NOMO-1 treated with DMSO at 0.1 percent for 48 hours (cell line): ENCODE results near the gene BICD2.
"Not testable (repeated sequence)": the region's sequence is repeated elsewhere in the genome, so short reads cannot be mapped to it uniquely, and the experiment has no call there.

Experiments used
- DNase-seq: peaks from one replicate; lab custom pipeline; 2025; ENCODE audit not compliant: unreplicated experiment; lab: John Stamatoyannopoulos, UW

BICD2 gene

GRCh38 chr9:92764381-92764987, at the start of gene BICD2:
Gene BICD2 (minus strand): TSS chr9:92764833. CDS start chr9:92764744, 89 bp downstream.
- no peak for DNase-seq

- DNase-seq, result not testable (repeated sequence)
Measured at GRCh38 chr9:92809629-92810326, 45.1 kb upstream of the BICD2 start.

- peak; percentile 3 for DNase-seq
Measured at GRCh38 chr9:92808726-92809451, 44.3 kb upstream of the BICD2 start.

- no peak for DNase-seq
Measured at GRCh38 chr9:92807757-92808725, 43.4 kb upstream of the BICD2 start.

- DNase-seq, result no peak
Measured at GRCh38 chr9:92807031-92807756, 42.6 kb upstream of the BICD2 start.

DNA sequence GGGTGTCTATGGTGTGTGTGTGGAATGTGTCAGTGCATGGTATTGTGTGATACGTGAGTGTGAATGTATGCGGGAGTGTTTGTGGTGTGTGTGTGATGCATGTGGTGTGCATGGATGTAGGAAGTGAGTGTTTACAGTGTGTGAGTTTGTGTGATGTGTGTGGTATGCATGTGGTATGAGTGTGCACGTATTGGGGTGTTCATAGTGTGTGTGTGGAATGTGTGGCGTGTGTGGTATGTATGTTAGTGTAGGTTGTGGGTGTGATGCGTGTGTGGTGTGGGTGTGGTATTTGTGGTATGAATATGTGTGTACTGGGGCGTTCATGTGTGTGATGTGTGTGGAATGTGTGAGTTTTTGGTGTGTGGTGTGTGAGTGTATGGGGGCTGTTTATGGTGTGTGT, 40.1 kb upstream of the BICD2 start:
- no peak for DNase-seq

GRCh38 chr9:92798358-92798757, 33.7 kb upstream of the BICD2 start:
- no peak for DNase-seq

DNA sequence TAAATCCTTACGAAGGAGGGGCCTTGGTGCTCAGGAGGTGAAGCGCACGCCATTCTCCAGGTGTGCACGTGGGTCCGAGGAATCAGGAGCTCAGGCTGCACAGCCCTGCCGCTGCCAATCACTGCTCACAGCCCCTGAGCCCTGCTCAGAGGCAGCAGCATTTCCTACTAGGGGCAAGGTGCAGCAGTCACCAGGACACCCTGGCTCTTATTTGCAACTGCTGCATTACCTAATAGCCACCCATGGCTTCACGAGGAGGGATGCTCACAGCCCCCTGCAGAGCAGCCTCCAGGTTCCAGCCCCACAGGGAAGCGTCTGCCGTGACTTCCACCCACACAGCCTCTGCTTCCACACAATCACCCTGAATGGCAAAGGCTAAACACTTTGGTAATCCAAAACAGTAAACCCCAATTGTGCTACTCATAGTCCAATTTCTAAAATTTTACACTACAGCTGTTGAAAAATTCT, 31.7 kb upstream of the BICD2 start:
- not testable (repeated sequence) for DNase-seq

- DNase-seq, result no peak
Measured at GRCh38 chr9:92795598-92796336, 31.1 kb upstream of the BICD2 start.

DNA sequence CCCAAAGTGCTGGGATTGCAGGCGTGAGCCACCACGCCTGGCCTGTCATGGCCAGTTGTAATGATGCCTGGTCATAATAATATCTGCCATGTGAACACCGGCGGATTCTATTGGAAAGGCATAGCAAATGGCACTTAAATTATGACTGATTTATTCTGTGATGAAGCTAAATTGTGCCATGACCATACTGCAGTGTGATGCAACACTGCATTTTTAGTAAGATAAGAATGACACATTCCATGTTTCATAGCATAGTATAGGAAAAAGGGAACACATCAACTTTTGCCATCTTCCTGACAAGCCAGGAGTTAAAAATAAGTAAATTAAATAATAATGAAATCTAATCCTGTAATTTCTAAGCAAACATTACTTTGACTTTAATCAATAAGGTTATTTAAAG, 30.4 kb upstream of the BICD2 start:
- no peak for DNase-seq

DNA sequence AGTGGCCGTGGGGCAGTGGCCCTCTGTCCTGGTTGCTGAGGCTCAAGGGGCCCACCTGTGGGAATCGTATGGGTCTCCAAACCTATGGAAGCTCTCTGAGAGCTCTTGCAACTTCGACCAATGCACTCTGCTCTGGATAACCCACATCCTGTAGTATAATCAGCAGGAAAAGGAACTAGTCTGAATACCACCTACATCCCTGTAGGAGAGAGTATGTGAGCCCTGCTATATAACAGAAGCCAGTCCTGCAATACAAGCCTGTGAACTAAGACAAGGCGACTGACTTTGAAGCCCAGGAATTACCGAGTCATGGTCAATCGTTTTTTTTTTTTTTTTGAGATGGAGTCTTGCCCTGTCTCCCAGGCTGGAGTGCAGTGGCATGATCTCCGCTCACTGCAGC, 29.8 kb upstream of the BICD2 start:
- DNase-seq, result no peak

- peak; percentile 60 for DNase-seq
Measured at GRCh38 chr9:92790542-92791527, 26.2 kb upstream of the BICD2 start.

DNA sequence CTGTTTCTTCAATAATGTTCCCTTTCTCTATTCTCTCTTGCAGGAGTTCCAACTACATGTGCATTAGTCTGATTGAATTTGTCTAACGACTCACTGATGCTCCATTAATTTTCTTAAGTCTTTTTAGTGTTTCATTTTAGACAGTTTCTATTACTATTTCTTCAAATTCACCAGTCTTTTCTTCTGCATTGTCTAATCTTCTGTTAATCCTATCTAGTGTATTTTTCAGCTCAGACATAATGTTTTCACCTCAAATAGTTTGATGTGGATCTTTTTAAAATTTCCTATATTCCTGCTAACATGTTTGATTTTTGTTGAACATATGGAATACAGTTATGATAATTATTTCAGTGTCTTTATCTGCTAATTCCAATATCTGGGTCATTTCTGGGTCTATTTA, 21.7 kb upstream of the BICD2 start:
- DNase-seq, result no peak

GRCh38 chr9:92781899-92782298, 17.3 kb upstream of the BICD2 start:
- DNase-seq, result no peak

GRCh38 chr9:92780206-92780605, 15.6 kb upstream of the BICD2 start:
- no peak for DNase-seq

DNA sequence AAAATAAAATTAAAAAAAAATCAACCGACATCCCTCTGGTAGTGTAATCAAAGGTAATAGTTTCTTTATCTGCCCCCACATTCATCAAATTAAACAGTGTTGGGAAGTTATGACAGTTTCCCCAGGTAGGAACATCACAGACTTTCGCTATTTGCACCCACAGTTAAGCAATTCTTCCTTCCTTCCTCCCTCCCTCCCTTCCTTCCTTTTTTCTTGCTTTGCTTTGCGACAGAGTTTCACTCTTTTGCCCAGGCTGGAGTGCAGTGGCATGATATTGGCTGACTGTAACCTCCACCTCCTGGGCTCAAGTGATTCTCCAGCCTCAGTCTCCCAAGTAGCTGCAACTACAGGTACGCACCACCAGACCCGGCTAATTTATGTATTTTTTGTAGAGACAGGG, 10.8 kb upstream of the BICD2 start:
- DNase-seq, result peak; percentile 50

DNA sequence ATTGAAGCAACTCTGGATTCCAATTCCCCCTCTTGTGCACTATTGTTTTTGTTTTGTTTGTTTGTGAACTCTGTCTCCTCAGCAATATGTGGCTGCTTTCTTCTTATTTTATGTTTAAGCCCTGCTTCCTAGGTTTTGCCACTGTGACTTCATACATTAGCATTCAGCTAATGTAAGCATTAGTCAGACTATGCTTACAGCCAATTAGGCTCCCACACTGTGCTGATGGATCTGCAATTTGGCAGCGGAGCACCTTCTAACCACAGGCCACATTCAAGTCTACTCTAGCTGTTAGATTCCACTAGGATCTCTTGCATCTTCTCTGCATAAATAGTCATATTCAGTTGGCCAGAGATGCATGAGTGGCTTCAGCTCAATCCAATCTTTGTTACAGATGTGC, 9.6 kb upstream of the BICD2 start:
- DNase-seq, result no peak

GRCh38 chr9:92773810-92774209, 9.2 kb upstream of the BICD2 start:
- no peak for DNase-seq
